H1 (cell line): Measurements from ENCODE around the gene RPUSD3. TPM values are rescaled to one million over a fixed set of nuclear protein-coding genes. Genes with fewer than 3 reads are reported as not detected.

Source experiments
- CTCF ChIA-PET: fragments of 300-600 bp; sonication (Branson Sonifier 250); formaldehyde crosslinking; loops from one replicate; lab custom pipeline; 2021; ENCODE audit not compliant: partially characterized antibody; lab: Charles Lee
- POLR2A ChIA-PET: fragments of 300-600 bp; sonication (Branson Sonifier 250); formaldehyde crosslinking; loops from one replicate; lab custom pipeline; 2021; ENCODE audit warnings: inconsistent platforms; ENCODE audit not compliant: partially characterized antibody; lab: Charles Lee
- DNase-seq, 2 experiments: peaks; one replicate each; pipeline versions ENCODE4 v3.0.0 to v3.0.0-alpha.2; 2010 to 2022; ENCODE audit warnings: low spot score in 2 of 2, low read depth in 1 of 2, mixed read lengths in 1 of 2
- FAIRE-seq: peaks from 2 replicates; lab custom pipeline; 2011; peaks lifted over from hg19 to GRCh38; lab: Jason Lieb, UNC
- H2AFZ ChIP-seq: 2 replicates; pipeline ENCODE4 v1.8.1; 2012; ENCODE audit warnings: low read length, inconsistent platforms
- H2AK5ac ChIP-seq: 2 replicates; pipeline ENCODE4 v1.6.1; 2013; ENCODE audit warnings: low read depth, low read length
- H2BK120ac ChIP-seq: replicated peaks from 2 replicates; pipeline ENCODE3; 2013; ENCODE audit warnings: low read depth, low read length, inconsistent platforms
- H2BK12ac ChIP-seq: 2 replicates; pipeline ENCODE4 v1.6.1; 2013; ENCODE audit warnings: low read depth, low read length
- H2BK15ac ChIP-seq: 2 replicates; pipeline ENCODE4 v1.6.1; 2013; ENCODE audit warnings: low read length
- H2BK20ac ChIP-seq: 2 replicates; pipeline ENCODE4 v1.6.1; 2013; ENCODE audit warnings: low read length
- H2BK5ac ChIP-seq: 2 replicates; pipeline ENCODE4 v1.6.1; 2013; ENCODE audit warnings: low read depth, low read length
- H3K14ac ChIP-seq: 2 replicates; pipeline ENCODE4 v1.6.1; 2013; ENCODE audit warnings: inconsistent platforms; ENCODE audit not compliant: insufficient read length
- H3K18ac ChIP-seq: 2 replicates; pipeline ENCODE4 v1.6.1; 2013; ENCODE audit warnings: low read length; ENCODE audit errors: extremely low read depth
- H3K23ac ChIP-seq: 2 replicates; pipeline ENCODE4 v1.6.1; 2013; ENCODE audit warnings: inconsistent platforms; ENCODE audit not compliant: insufficient read length
- H3K23me2 ChIP-seq: 2 replicates; pipeline ENCODE4 v1.6.1; 2013; ENCODE audit warnings: low read depth, low read length
- H3K27ac ChIP-seq: 2 replicates; pipeline ENCODE4 v1.6.1; 2011; ENCODE audit warnings: low read depth, low read length, inconsistent platforms
- H3K27me3 ChIP-seq, 4 experiments: replicated peaks in 1 of 4; 1 replicate in 1 of 4; 2 replicates in 3 of 4; pipeline versions ENCODE4 v1.6.1 to v1.8.1; 2011 to 2013; ENCODE audit warnings: low read length in 3 of 4, mild to moderate bottlenecking in 3 of 4, inconsistent platforms in 2 of 4, mixed read lengths in 2 of 4, moderate library complexity in 1 of 4; ENCODE audit not compliant: control insufficient read depth in 3 of 4, insufficient read depth in 3 of 4; ENCODE audit errors: extremely low read depth in 1 of 4
- H3K36me3 ChIP-seq, 4 experiments: 2 replicates each; pipeline versions ENCODE4 v1.6.1 to v1.8.1; 2011 to 2013; ENCODE audit warnings: mild to moderate bottlenecking in 4 of 4, low read length in 3 of 4, moderate library complexity in 2 of 4, control low read depth in 1 of 4, inconsistent platforms in 1 of 4; ENCODE audit not compliant: insufficient read depth in 4 of 4, control insufficient read depth in 2 of 4
- H3K4ac ChIP-seq: replicated peaks from 2 replicates; pipeline ENCODE3; 2013; ENCODE audit warnings: low read length, low read depth, mixed read lengths, inconsistent platforms; ENCODE audit not compliant: insufficient read length
- H3K4me1 ChIP-seq, 4 experiments: replicated peaks in 1 of 4; 1 replicate in 1 of 4; 2 replicates in 3 of 4; pipeline versions ENCODE4 v1.6.1 to v1.8.1; 2011 to 2013; ENCODE audit warnings: low read length in 3 of 4, inconsistent platforms in 2 of 4, mixed read lengths in 1 of 4; ENCODE audit not compliant: insufficient read depth in 4 of 4, control insufficient read depth in 3 of 4
- H3K4me2 ChIP-seq, 2 experiments: 2 replicates each; pipeline versions ENCODE4 v1.6.1 to v1.8.1; 2011 to 2013; ENCODE audit warnings: low read depth in 2 of 2, low read length in 2 of 2, control low read depth in 1 of 2, inconsistent platforms in 1 of 2, mild to moderate bottlenecking in 1 of 2; ENCODE audit not compliant: insufficient read depth in 1 of 2
- H3K4me3 ChIP-seq, 4 experiments: fragments of 200-600, 300-600 bp in 1 of 4; sonication (generic), shearing (Covaris generic), sonication (Bioruptor Twin) in 1 of 4; 2 replicates each; pipeline versions ENCODE4 v1.5.1 to v1.8.1; 2011 to 2016; ENCODE audit warnings: low read length in 4 of 4, low read depth in 3 of 4, control low read depth in 2 of 4, inconsistent platforms in 2 of 4, mild to moderate bottlenecking in 2 of 4, mixed read lengths in 1 of 4, moderate library complexity in 1 of 4; ENCODE audit not compliant: insufficient read depth in 2 of 4; ENCODE audit errors: extremely low read depth in 1 of 4
- H3K56ac ChIP-seq: replicated peaks from 2 replicates; pipeline ENCODE3; 2013; ENCODE audit warnings: low read depth, mild to moderate bottlenecking, mixed read lengths, low read length, inconsistent platforms; ENCODE audit not compliant: insufficient read length
- H3K79me1 ChIP-seq: 2 replicates; pipeline ENCODE4 v1.6.1; 2013; ENCODE audit warnings: low read depth, low read length, control low read depth
- H3K79me2 ChIP-seq, 2 experiments: 2 replicates each; pipeline versions ENCODE4 v1.6.1 to v1.8.1; 2012 to 2013; ENCODE audit warnings: low read length in 2 of 2, mild to moderate bottlenecking in 2 of 2, inconsistent platforms in 1 of 2; ENCODE audit not compliant: insufficient read depth in 2 of 2, control insufficient read depth in 1 of 2
- H3K9ac ChIP-seq, 4 experiments: replicated peaks in 1 of 4; 1 replicate in 1 of 4; 2 replicates in 3 of 4; pipeline versions ENCODE4 v1.6.1 to v1.8.1; 2011 to 2013; ENCODE audit warnings: low read depth in 3 of 4, low read length in 3 of 4, control low read depth in 2 of 4, mild to moderate bottlenecking in 2 of 4, moderate library complexity in 2 of 4, inconsistent platforms in 1 of 4; ENCODE audit errors: extremely low read depth in 1 of 4
- H3K9me3 ChIP-seq, 2 experiments: 2 replicates each; pipeline versions ENCODE4 v1.6.1 to v1.8.1; 2012 to 2013; ENCODE audit warnings: mild to moderate bottlenecking in 2 of 2, moderate library complexity in 2 of 2, control low read depth in 1 of 2, inconsistent platforms in 1 of 2, low read depth in 1 of 2, low read length in 1 of 2, mixed read lengths in 1 of 2; ENCODE audit not compliant: insufficient read depth in 2 of 2
- H4K20me1 ChIP-seq, 2 experiments: replicated peaks in 1 of 2; 2 replicates each; pipeline versions ENCODE3 to v1.8.1; 2011 to 2013; ENCODE audit warnings: inconsistent platforms in 2 of 2, low read length in 2 of 2, mild to moderate bottlenecking in 1 of 2; ENCODE audit not compliant: insufficient read depth in 2 of 2, control insufficient read depth in 1 of 2
- H4K5ac ChIP-seq: 2 replicates; pipeline ENCODE4 v1.6.1; 2013; ENCODE audit warnings: low read length, low read depth, mixed read lengths, inconsistent platforms; ENCODE audit not compliant: insufficient read length
- H4K8ac ChIP-seq: 2 replicates; pipeline ENCODE4 v1.8.0; 2013; ENCODE audit warnings: mild to moderate bottlenecking, moderate library complexity, low read length, inconsistent platforms; ENCODE audit not compliant: insufficient read depth; ENCODE audit errors: extremely low read depth
- H4K91ac ChIP-seq: replicated peaks from 2 replicates; pipeline ENCODE3; 2013; ENCODE audit warnings: low read length, mixed read lengths, inconsistent platforms; ENCODE audit not compliant: insufficient read length
- CBX8 ChIP-seq: fragments of 300-800, 300-1000 bp; sonication (generic); IDR thresholded peaks from 2 replicates; pipeline ENCODE4 v1.7.1; 2016; ENCODE audit warnings: low read depth, low read length, borderline replicate concordance
- CTBP2 ChIP-seq: IDR thresholded peaks from 2 replicates; pipeline ENCODE4 v1.7.0; 2011; ENCODE audit warnings: borderline replicate concordance, mild to moderate bottlenecking, moderate library complexity, mixed read lengths, low read length; ENCODE audit not compliant: insufficient read depth, insufficient read length
- EZH2 ChIP-seq: fragments of 200-600 bp; sonication (generic); IDR thresholded peaks from 2 replicates; pipeline ENCODE4 v1.7.1; 2012; ENCODE audit warnings: low read depth, mild to moderate bottlenecking, moderate library complexity, low read length, inconsistent platforms; ENCODE audit not compliant: severe bottlenecking
- RNF2 ChIP-seq: fragments of 200-900, 300-1000 bp; sonication (generic); IDR thresholded peaks from 2 replicates; pipeline ENCODE4 v1.7.1; 2016; ENCODE audit warnings: borderline replicate concordance, low read depth, mild to moderate bottlenecking, antibody characterized with exemption, low read length; ENCODE audit not compliant: poor library complexity, severe bottlenecking; ENCODE audit errors: missing control alignments
- TAF7 ChIP-seq: optimal IDR thresholded peaks from 2 replicates; pipeline ENCODE3; 2011; ENCODE audit warnings: low read depth, mild to moderate bottlenecking, inconsistent platforms, low read length, moderate library complexity, borderline replicate concordance
- WGBS, 2 experiments: shearing (Covaris generic) in 1 of 2; methylation state at CpG; one replicate each; pipeline versions ENCODE4 v1.1.6 to v1.1.7; 2013 to 2015; ENCODE audit warnings: low lambda C conversion rate in 2 of 2, mixed read lengths in 2 of 2, inconsistent platforms in 1 of 2, low coverage in 1 of 2, missing lambda C conversion rate in 1 of 2; ENCODE audit not compliant: insufficient replicate concordance in 2 of 2, insufficient coverage in 1 of 2, insufficient read length in 1 of 2; ENCODE audit errors: extremely low coverage in 1 of 2, missing lambda C conversion rate in 1 of 2; 5-methylcytosine and 5-hydroxymethylcytosine counted together
- polyA plus RNA-seq, 7 experiments: library from polyadenylated mRNA; depleted of rRNA in 3 of 7; stranded (reverse) in 5 of 7; unstranded in 2 of 7; fragments of >200 nt in 5 of 7; fragments of 200-250 nt in 2 of 7; gene quantifications; 1 replicate in 5 of 7; 2 replicates in 1 of 7; 4 replicates in 1 of 7; pipeline versions ENCODE4 v1.2.1 to v1.2.3, GENCODE V29; 2011 to 2013; ENCODE audit warnings: missing spikeins in 2 of 7, mixed read lengths in 2 of 7
- total RNA-seq: library from RNA; stranded (reverse); fragmentation: NEBNext Ultra II Directional; extraction: Animal tissue kit (Norgen Biotek cat#: 25700); gene quantifications from 2 replicates; pipeline ENCODE4 v1.2.1, GENCODE V29; 2021

RPUSD3 gene
- total and polyA plus RNA-seq, 2 of the 8 experiments (the other 6 are each of a cell fraction or from before 2014, with no cell fraction given): 68.4 to 154 TPM

- Histone ChIP-seq H3K79me1 (no peaks in the 10 kb centered on the region), H2BK15ac (no peak overlapping the region), H3K4me3 (no peak overlapping the region), H3K9me3 (no peaks in the 10 kb centered on the region), H4K8ac (no peak overlapping the region), H2AFZ (no peak overlapping the region), H3K36me3 (no peaks in the 10 kb centered on the region), H3K23me2 (peaks cover 4% of the 10 kb centered on the region; the same call in 1 of the 2 replicates), H3K14ac (no peak overlapping the region), H2BK120ac (no peak overlapping the region), H4K20me1 (no peaks in the 10 kb centered on the region), H3K4ac (no peak overlapping the region), H3K4me2 (peak overlapping the region in 1 of 2 experiments; percentile 76; a peak in 3 of 4 replicates), H3K18ac (no peak overlapping the region; the same call in 1 of the 2 replicates), H3K27ac (no peak overlapping the region), H3K4me1 (peaks cover 0 to 5% (median 3%) of the 10 kb centered on the region in 4 experiments; a peak in 6 of 7 replicates), H3K9ac (no peak overlapping the region), H4K5ac (no peak overlapping the region), H3K23ac (no peak overlapping the region), H2BK12ac (0 out of 2 replicates have a peak overlapping the region, but pooled peaks have one; percentile 17), H2BK5ac (no peak overlapping the region), H4K91ac (no peak overlapping the region), H3K79me2 (no peaks in the 10 kb centered on the region), H2BK20ac (no peak overlapping the region), H2AK5ac (no peak overlapping the region), H3K56ac (no peak overlapping the region), H3K27me3 (peaks cover 0 to 12% (median 4%) of the 10 kb centered on the region in 4 experiments; a peak in 3 of 7 replicates)
- 86% methylated on average over 5 of the region's 5 CpGs; no CpG with 5 or more reads in 1 of the 2 experiments for WGBS, 2 experiments
- TF ChIP-seq CBX8 (no peak), TAF7 (no peak), EZH2 (peak; percentile 1), CTBP2 (no peak), RNF2 (no peak)
- no peak for DNase-seq
- no peak for FAIRE-seq
- POLR2A ChIA-PET: interaction anchor here (0.6 to 1.1 kb wide), 3 partner anchors 10 to 77 kb away, joined by 3 read pairs; no protein-coding TSS in a partner anchor
- CTCF ChIA-PET: interaction anchor here (0.9 to 1.9 kb wide), 5 partner anchors 21 to 85 kb away, joined by 3 to 5 read pairs (median 4); no protein-coding TSS in a partner anchor
Measured at GRCh38 chr3:9861626-9862130, 17.9 kb upstream of the RPUSD3 start.
